ENCODE measurements around the gene KATNAL1. TPM values are rescaled to one million over a fixed set of nuclear protein-coding genes. Genes with fewer than 3 reads are reported as not detected.

Gene KATNAL1
- polyA plus RNA-seq, 3 donors: 0.49 to 1.2 (median 1.0) TPM

DNA sequence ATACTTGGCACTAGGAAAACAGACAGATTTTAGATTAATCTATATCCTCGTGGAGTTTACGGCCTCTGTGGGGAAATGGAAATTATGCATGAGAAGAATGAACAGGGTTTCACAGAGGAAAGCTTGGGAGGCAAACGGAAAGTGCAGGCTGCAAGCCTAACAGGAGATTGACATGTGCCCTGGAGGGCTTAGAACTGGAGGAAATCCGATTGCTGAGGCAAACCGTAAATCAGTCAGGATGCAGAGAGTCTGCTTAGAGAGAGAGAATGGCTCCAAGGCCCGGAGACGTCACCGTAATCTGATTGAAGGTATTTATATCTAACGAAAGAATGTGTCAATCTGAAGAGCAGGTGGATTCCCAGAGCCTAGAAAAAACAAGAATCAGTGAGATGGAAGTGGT lies 143.2 kb downstream of the KATNAL1 start:
- H3K36me3 Mint-ChIP-seq: no peaks in the 10 kb centered on the region
- peaks cover 7% of the 10 kb centered on the region for H3K4me1 Mint-ChIP-seq
- intact Hi-C loops (cut with micrococcal nuclease): no loop called here
- H3K4me3 ChIP-seq (replicated peaks in 1 of 3; ENCODE audit: low read depth in 2 of 3, low read length in 3 of 3): no peak overlapping the region
- H3K4me3 Mint-ChIP-seq: peak overlapping the region in 1 of 2 donors; percentile 26
- peak overlapping the region; percentile 45 for H2AFZ ChIP-seq (ENCODE audit: insufficient read depth, low read depth, low read length, poor library complexity, severe bottlenecking)
- no peak overlapping the region for H3K9ac ChIP-seq (ENCODE audit: insufficient read depth, low read length, poor library complexity, severe bottlenecking)
- no peaks in the 10 kb centered on the region for H3K36me3 ChIP-seq (replicated peaks in 1 of 2; ENCODE audit: control insufficient read depth in 1 of 2, insufficient read depth in 2 of 2, low read length in 2 of 2)
- TF ChIP-seq, protein P1, sequence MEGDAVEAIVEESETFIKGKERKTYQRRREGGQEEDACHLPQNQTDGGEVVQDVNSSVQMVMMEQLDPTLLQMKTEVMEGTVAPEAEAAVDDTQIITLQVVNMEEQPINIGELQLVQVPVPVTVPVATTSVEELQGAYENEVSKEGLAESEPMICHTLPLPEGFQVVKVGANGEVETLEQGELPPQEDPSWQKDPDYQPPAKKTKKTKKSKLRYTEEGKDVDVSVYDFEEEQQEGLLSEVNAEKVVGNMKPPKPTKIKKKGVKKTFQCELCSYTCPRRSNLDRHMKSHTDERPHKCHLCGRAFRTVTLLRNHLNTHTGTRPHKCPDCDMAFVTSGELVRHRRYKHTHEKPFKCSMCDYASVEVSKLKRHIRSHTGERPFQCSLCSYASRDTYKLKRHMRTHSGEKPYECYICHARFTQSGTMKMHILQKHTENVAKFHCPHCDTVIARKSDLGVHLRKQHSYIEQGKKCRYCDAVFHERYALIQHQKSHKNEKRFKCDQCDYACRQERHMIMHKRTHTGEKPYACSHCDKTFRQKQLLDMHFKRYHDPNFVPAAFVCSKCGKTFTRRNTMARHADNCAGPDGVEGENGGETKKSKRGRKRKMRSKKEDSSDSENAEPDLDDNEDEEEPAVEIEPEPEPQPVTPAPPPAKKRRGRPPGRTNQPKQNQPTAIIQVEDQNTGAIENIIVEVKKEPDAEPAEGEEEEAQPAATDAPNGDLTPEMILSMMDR (IDR thresholded peaks at IDR 0.05): no peak
- H3K27me3 ChIP-seq (ENCODE audit: control insufficient read depth in 2 of 2, insufficient read depth in 2 of 2, low read length in 2 of 2): peaks cover 3 to 6% of the 10 kb centered on the region in 2 donors
- H3K4me2 ChIP-seq (replicated peaks; ENCODE audit: extremely low read depth, low read length, poor library complexity, severe bottlenecking): no peak overlapping the region
- no peak overlapping the region for H3K27ac Mint-ChIP-seq
- no peaks in the 10 kb centered on the region for H3K4me1 ChIP-seq (ENCODE audit: control insufficient read depth in 1 of 2, insufficient read depth in 2 of 2, low read length in 2 of 2)
- peaks cover 0 to 11% (median 7%) of the 10 kb centered on the region in 3 donors for H3K27me3 Mint-ChIP-seq (ENCODE audit: low read depth in 3 of 3)
- no peak for DNase-seq
- H3K9me3 Mint-ChIP-seq: peaks cover 0 to 3% (median 0%) of the 10 kb centered on the region in 7 donors
- no peaks in the 10 kb centered on the region for H3K79me2 ChIP-seq (ENCODE audit: insufficient read depth, low read length)
- 5% methylated on average over 7 of the region's 9 CpGs for WGBS (ENCODE audit: insufficient coverage)
- no peaks in the 10 kb centered on the region for H3K9me3 ChIP-seq (replicated peaks in 1 of 2; ENCODE audit: control insufficient read depth in 1 of 2, insufficient read depth in 1 of 2, low read length in 2 of 2)
- H3K27ac ChIP-seq (ENCODE audit: low read depth in 1 of 2, low read length in 2 of 2): no peak overlapping the region
- no peaks in the 10 kb centered on the region for H4K20me1 ChIP-seq (ENCODE audit: insufficient read depth, low read length)

DNA sequence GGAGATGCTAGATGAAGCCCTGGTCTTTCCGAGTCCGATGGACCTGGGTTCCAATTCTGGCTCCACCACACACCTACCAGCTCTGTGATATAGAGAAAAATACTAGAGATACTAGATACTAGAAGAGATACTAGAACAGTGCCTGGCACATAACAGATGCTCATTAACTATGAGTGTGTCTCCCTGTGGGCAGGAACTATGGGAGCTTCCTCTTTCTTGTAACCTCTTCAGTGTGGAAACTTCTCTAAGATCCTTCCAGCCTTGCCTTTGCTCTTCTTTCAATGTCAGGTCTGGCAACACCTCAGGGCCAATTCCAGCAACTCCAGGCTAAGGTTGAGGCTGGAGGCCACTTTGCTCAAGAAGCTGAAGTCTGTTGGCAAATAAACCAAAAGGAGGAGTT lies 143.9 kb downstream of the KATNAL1 start:
- peaks cover 0 to 11% (median 7%) of the 10 kb centered on the region in 3 donors for H3K27me3 Mint-ChIP-seq (ENCODE audit: low read depth in 3 of 3)
- no peaks in the 10 kb centered on the region for H4K20me1 ChIP-seq (ENCODE audit: insufficient read depth, low read length)
- H3K36me3 ChIP-seq (replicated peaks in 1 of 2; ENCODE audit: control insufficient read depth in 1 of 2, insufficient read depth in 2 of 2, low read length in 2 of 2): no peaks in the 10 kb centered on the region

More for the DNA sequence above, 143.9 kb downstream of the KATNAL1 start:
- Histone ChIP-seq H3K4me1 (ENCODE audit: control insufficient read depth in 1 of 2, insufficient read depth in 2 of 2, low read length in 2 of 2) (no peaks in the 10 kb centered on the region), H3K27ac (ENCODE audit: low read depth in 1 of 2, low read length in 2 of 2) (no peak overlapping the region), H3K9ac (ENCODE audit: insufficient read depth, low read length, poor library complexity, severe bottlenecking) (no peak overlapping the region), H3K4me2 (replicated peaks; ENCODE audit: extremely low read depth, low read length, poor library complexity, severe bottlenecking) (no peak overlapping the region), H2AFZ (ENCODE audit: insufficient read depth, low read depth, low read length, poor library complexity, severe bottlenecking) (peak overlapping the region; percentile 11), H3K9me3 (replicated peaks in 1 of 2; ENCODE audit: control insufficient read depth in 1 of 2, insufficient read depth in 1 of 2, low read length in 2 of 2) (no peaks in the 10 kb centered on the region), H3K27me3 (ENCODE audit: control insufficient read depth in 2 of 2, insufficient read depth in 2 of 2, low read length in 2 of 2) (peaks cover 3 to 6% of the 10 kb centered on the region in 2 donors), H3K4me3 (replicated peaks in 1 of 3; ENCODE audit: low read depth in 2 of 3, low read length in 3 of 3) (no peak overlapping the region), H3K79me2 (ENCODE audit: insufficient read depth, low read length) (no peaks in the 10 kb centered on the region)
- WGBS (ENCODE audit: insufficient coverage): no CpG with 5 or more reads among the region's 2 CpGs
- Mint-ChIP-seq H3K4me3 (no peak overlapping the region), H3K27ac (no peak overlapping the region), H3K4me1 (peaks cover 7% of the 10 kb centered on the region), H3K36me3 (no peaks in the 10 kb centered on the region), H3K9me3 (peaks cover 0 to 4% (median 0%) of the 10 kb centered on the region in 7 donors)
- TF ChIP-seq, protein P1 (IDR thresholded peaks at IDR 0.05): no peak
- intact Hi-C loops (cut with micrococcal nuclease): no loop called here
- DNase-seq: no peak

Data from CD14-positive monocyte (primary cell).